NB4 (cell line): ENCODE data around the gene ZNF766.

Source experiments
- POLR2A ChIP-seq: IDR thresholded peaks from 2 replicates; pipeline ENCODE4 v1.6.1; 2011; ENCODE audit warnings: mild to moderate bottlenecking; ENCODE audit not compliant: insufficient read length; ENCODE audit errors: extremely low read depth
- TF ChIP-seq, protein P1 (sequence below): IDR thresholded peaks from one replicate; pipeline ENCODE4 v1.5.1; 2012; ENCODE audit warnings: low read depth, low read length

DNA sequence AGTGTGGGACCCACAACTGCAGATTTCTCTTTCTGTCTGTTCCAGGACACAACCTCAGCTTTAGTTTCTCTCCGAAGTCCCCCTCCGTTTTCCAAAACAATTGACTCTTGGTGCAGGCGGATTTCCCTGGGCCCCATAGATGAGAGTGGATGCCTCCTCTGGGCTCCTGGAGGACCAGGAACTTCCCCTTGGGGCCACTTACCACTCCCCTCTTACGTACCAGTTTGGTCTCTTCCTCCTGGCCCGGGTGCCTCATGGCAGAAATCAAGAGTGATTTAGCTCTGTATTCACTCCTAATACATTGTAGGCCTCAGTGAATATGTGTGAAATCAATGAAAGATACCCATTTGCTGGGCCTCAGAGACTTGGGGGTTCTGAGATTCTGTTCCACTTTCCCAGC, 45.2 kb upstream of the ZNF766 start:
- TF ChIP-seq, protein P1, sequence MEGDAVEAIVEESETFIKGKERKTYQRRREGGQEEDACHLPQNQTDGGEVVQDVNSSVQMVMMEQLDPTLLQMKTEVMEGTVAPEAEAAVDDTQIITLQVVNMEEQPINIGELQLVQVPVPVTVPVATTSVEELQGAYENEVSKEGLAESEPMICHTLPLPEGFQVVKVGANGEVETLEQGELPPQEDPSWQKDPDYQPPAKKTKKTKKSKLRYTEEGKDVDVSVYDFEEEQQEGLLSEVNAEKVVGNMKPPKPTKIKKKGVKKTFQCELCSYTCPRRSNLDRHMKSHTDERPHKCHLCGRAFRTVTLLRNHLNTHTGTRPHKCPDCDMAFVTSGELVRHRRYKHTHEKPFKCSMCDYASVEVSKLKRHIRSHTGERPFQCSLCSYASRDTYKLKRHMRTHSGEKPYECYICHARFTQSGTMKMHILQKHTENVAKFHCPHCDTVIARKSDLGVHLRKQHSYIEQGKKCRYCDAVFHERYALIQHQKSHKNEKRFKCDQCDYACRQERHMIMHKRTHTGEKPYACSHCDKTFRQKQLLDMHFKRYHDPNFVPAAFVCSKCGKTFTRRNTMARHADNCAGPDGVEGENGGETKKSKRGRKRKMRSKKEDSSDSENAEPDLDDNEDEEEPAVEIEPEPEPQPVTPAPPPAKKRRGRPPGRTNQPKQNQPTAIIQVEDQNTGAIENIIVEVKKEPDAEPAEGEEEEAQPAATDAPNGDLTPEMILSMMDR: no peak
- no peak for TF ChIP-seq POLR2A
